ENCODE data around the gene DISP2. TPM values are rescaled to one million over a fixed set of nuclear protein-coding genes. Genes with fewer than 3 reads are reported as not detected.

DISP2 gene
- polyA plus RNA-seq, 1 experiment = 0.11 TPM

- no peaks in the 10 kb centered on the region for H3K9me3 ChIP-seq (ENCODE audit: control insufficient read depth, insufficient read depth, low read length)
- no peak overlapping the region for H3K4me3 ChIP-seq (ENCODE audit: low read depth, low read length)
- ChIA-PET POLR2A (no interaction called here), CTCF (interaction anchor here (0.9 to 8.6 kb wide), 3 partner anchors 9 to 118 kb away, joined by 3 to 85 read pairs (median 4); partner anchors contain the start of gene INAFM2)
- no peaks in the 10 kb centered on the region for H3K27me3 ChIP-seq (ENCODE audit: control insufficient read depth, insufficient read depth, low read length)
- no peak for DNase-seq (ENCODE audit: low read depth, low spot score)
- H3K27ac ChIP-seq (ENCODE audit: low read depth, low read length) = no peak overlapping the region
- TF ChIP-seq, protein P1, sequence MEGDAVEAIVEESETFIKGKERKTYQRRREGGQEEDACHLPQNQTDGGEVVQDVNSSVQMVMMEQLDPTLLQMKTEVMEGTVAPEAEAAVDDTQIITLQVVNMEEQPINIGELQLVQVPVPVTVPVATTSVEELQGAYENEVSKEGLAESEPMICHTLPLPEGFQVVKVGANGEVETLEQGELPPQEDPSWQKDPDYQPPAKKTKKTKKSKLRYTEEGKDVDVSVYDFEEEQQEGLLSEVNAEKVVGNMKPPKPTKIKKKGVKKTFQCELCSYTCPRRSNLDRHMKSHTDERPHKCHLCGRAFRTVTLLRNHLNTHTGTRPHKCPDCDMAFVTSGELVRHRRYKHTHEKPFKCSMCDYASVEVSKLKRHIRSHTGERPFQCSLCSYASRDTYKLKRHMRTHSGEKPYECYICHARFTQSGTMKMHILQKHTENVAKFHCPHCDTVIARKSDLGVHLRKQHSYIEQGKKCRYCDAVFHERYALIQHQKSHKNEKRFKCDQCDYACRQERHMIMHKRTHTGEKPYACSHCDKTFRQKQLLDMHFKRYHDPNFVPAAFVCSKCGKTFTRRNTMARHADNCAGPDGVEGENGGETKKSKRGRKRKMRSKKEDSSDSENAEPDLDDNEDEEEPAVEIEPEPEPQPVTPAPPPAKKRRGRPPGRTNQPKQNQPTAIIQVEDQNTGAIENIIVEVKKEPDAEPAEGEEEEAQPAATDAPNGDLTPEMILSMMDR (IDR thresholded peaks at IDR 0.05; ENCODE audit: low read depth, low read length) = no peak
Measured at GRCh38 chr15:40334941-40335795, 22.9 kb upstream of the DISP2 start.

- DNase-seq (ENCODE audit: low read depth, low spot score) = no peak
- TF ChIP-seq, protein P1 (IDR thresholded peaks at IDR 0.05; ENCODE audit: low read depth, low read length) = no peak
- ChIA-PET POLR2A (interaction anchor here (1.2 kb wide), 1 partner anchor 13 kb away, joined by 3 read pairs; the partner anchor contains the start of gene INAFM2), CTCF (interaction anchor here (0.9 to 8.6 kb wide), 3 partner anchors 15 to 119 kb away, joined by 3 to 85 read pairs (median 8); partner anchors contain the start of gene INAFM2)
- H3K9me3 ChIP-seq (ENCODE audit: control insufficient read depth, insufficient read depth, low read length) = no peaks in the 10 kb centered on the region
- no peak overlapping the region for H3K4me3 ChIP-seq (ENCODE audit: low read depth, low read length)
- H3K27me3 ChIP-seq (ENCODE audit: control insufficient read depth, insufficient read depth, low read length) = no peaks in the 10 kb centered on the region
- peak overlapping the region; percentile 21 for H3K27ac ChIP-seq (ENCODE audit: low read depth, low read length)
Measured at GRCh38 chr15:40335938-40336743, 21.9 kb upstream of the DISP2 start.

GRCh38 chr15:40336744-40337122 lies 21.3 kb upstream of the DISP2 start:
- ChIA-PET POLR2A (interaction anchor here (1.2 kb wide), 1 partner anchor 14 kb away, joined by 3 read pairs; the partner anchor contains the start of gene INAFM2), CTCF (interaction anchor here (1.7 to 8.6 kb wide), 3 partner anchors 8 to 58 kb away, joined by 8 to 85 read pairs (median 50); partner anchors contain the start of gene INAFM2)
- no peak overlapping the region for H3K4me3 ChIP-seq (ENCODE audit: low read depth, low read length)
- no peak for DNase-seq (ENCODE audit: low read depth, low spot score)
- H3K27ac ChIP-seq (ENCODE audit: low read depth, low read length) = peak overlapping the region; percentile 21
- H3K27me3 ChIP-seq (ENCODE audit: control insufficient read depth, insufficient read depth, low read length) = no peaks in the 10 kb centered on the region
- no peaks in the 10 kb centered on the region for H3K9me3 ChIP-seq (ENCODE audit: control insufficient read depth, insufficient read depth, low read length)
- TF ChIP-seq, protein P1 (IDR thresholded peaks at IDR 0.05; ENCODE audit: low read depth, low read length) = no peak

- H3K27me3 ChIP-seq (ENCODE audit: control insufficient read depth, insufficient read depth, low read length) = no peaks in the 10 kb centered on the region
- POLR2A ChIA-PET = interaction anchor here (1.2 to 4.9 kb wide), 3 partner anchors 10 to 15 kb away, joined by 3 to 101 read pairs (median 15); partner anchors contain the start of gene INAFM2
- CTCF ChIA-PET = interaction anchor here (0.6 to 8.6 kb wide), 10 partner anchors 9 to 87 kb away, joined by 3 to 85 read pairs (median 4); partner anchors contain the start of genes INAFM2 and KNSTRN
- TF ChIP-seq, protein P1 (IDR thresholded peaks at IDR 0.05; ENCODE audit: low read depth, low read length) = no peak
- no peaks in the 10 kb centered on the region for H3K9me3 ChIP-seq (ENCODE audit: control insufficient read depth, insufficient read depth, low read length)
- H3K27ac ChIP-seq (ENCODE audit: low read depth, low read length) = no peak overlapping the region
- no peak for DNase-seq (ENCODE audit: low read depth, low spot score)
- H3K4me3 ChIP-seq (ENCODE audit: low read depth, low read length) = no peak overlapping the region
Measured at GRCh38 chr15:40337597-40337996, 20.4 kb upstream of the DISP2 start.

Measured in AG04450 (cell line).